BE2C (cell line): ENCODE measurements around the gene CACNB2.

Source experiments
- DNase-seq: peaks from one replicate; pipeline ENCODE4 v3.0.0-alpha.2; 2020
- H3K27me3 ChIP-seq: fragments of 250-450 bp; sonication (Bioruptor Pico); 2 replicates; pipeline ENCODE4 v1.5.1; 2020; ENCODE audit warnings: mild to moderate bottlenecking
- H3K36me3 ChIP-seq: fragments of 250-450 bp; sonication (Bioruptor Pico); 2 replicates; pipeline ENCODE4 v1.5.1; 2020; ENCODE audit warnings: mild to moderate bottlenecking
- H3K4me1 ChIP-seq: fragments of 250-450 bp; sonication (Bioruptor Pico); 2 replicates; pipeline ENCODE4 v1.5.1; 2020
- H3K4me3 ChIP-seq: 2 replicates; pipeline ENCODE4 v1.5.1; 2011; ENCODE audit warnings: low read depth, low read length
- H3K9me3 ChIP-seq: fragments of 250-450 bp; sonication (Bioruptor Pico); 2 replicates; pipeline ENCODE4 v1.5.1; 2020
- CTCF ChIP-seq: IDR thresholded peaks from 2 replicates; pipeline ENCODE4 v1.5.1; 2012; ENCODE audit warnings: mild to moderate bottlenecking, low read depth, low read length

The CACNB2 gene

DNA sequence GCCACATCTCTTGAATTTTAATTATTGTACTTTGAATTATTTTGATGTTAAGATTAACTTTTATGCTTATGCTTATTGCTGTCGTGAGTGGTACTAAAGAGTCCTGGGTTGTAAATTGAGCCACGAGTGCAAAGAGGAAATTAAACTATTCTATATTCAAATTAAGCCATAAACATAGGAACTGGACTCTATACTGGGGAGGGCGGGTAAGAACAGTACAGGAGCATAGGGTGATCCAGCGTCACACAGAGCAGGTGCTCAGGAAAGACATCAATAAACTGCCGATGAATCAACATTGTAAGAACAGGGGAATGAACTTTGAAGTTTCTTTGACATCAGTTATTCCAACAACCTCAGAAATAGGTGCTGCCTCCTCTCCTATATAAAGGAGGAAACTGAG lies 219.6 kb downstream of the CACNB2 start:
- TF ChIP-seq CTCF = no peak
- no peak overlapping the region for H3K4me3 ChIP-seq
- H3K4me1 ChIP-seq = no peaks in the 10 kb centered on the region
- no peaks in the 10 kb centered on the region for H3K9me3 ChIP-seq
- no peaks in the 10 kb centered on the region for H3K36me3 ChIP-seq
- H3K27me3 ChIP-seq = no peaks in the 10 kb centered on the region
- DNase-seq = no peak

DNA sequence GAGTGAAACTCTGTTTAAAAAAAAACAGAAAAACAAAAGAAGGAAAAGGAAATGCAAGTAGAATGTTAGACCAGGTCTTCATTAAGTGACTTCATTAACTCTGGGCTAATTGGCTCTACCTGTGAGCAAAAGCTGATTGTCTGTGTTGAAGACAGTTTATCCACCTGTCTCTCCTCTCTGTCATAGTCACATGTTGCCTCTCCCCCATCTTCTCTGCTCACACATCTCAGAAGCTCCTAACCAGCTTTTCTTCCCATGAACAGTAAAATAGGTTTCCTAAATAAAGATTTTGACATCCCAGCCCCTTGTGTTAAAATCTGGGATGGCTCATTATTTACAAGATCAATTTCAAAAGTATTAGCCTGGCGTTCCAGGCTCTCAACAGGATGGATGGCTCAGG lies 222.7 kb downstream of the CACNB2 start:
- no peaks in the 10 kb centered on the region for H3K9me3 ChIP-seq
- H3K4me3 ChIP-seq = no peak overlapping the region
- no peak for TF ChIP-seq CTCF
- H3K4me1 ChIP-seq = no peaks in the 10 kb centered on the region
- no peaks in the 10 kb centered on the region for H3K36me3 ChIP-seq
- DNase-seq = no peak
- no peaks in the 10 kb centered on the region for H3K27me3 ChIP-seq

- H3K27me3 ChIP-seq = no peaks in the 10 kb centered on the region
- no peak for TF ChIP-seq CTCF
- H3K4me1 ChIP-seq = no peaks in the 10 kb centered on the region
- no peak overlapping the region for H3K4me3 ChIP-seq
- no peak for DNase-seq
- no peaks in the 10 kb centered on the region for H3K9me3 ChIP-seq
- no peaks in the 10 kb centered on the region for H3K36me3 ChIP-seq
These were observed 225.0 kb downstream of the CACNB2 start for GRCh38 chr10:18364987-18365775.

GRCh38 chr10:18367840-18368239 lies 227.6 kb downstream of the CACNB2 start:
- H3K4me3 ChIP-seq = no peak overlapping the region
- no peaks in the 10 kb centered on the region for H3K4me1 ChIP-seq
- H3K9me3 ChIP-seq = no peaks in the 10 kb centered on the region
- DNase-seq = no peak
- TF ChIP-seq CTCF = no peak
- H3K27me3 ChIP-seq = no peaks in the 10 kb centered on the region
- no peaks in the 10 kb centered on the region for H3K36me3 ChIP-seq

- DNase-seq = no peak
- Histone ChIP-seq H3K4me1 (no peaks in the 10 kb centered on the region), H3K27me3 (no peaks in the 10 kb centered on the region), H3K4me3 (no peak overlapping the region), H3K36me3 (no peaks in the 10 kb centered on the region), H3K9me3 (no peaks in the 10 kb centered on the region)
- TF ChIP-seq CTCF = no peak
These were observed 228.0 kb downstream of the CACNB2 start for GRCh38 chr10:18368273-18368672.

- no peak overlapping the region for H3K4me3 ChIP-seq
- TF ChIP-seq CTCF = no peak
- H3K4me1 ChIP-seq = no peaks in the 10 kb centered on the region
- H3K9me3 ChIP-seq = no peaks in the 10 kb centered on the region
- no peaks in the 10 kb centered on the region for H3K27me3 ChIP-seq
- H3K36me3 ChIP-seq = no peaks in the 10 kb centered on the region
- DNase-seq = no peak
These were observed 228.5 kb downstream of the CACNB2 start for GRCh38 chr10:18368682-18369081.
